SK-N-SH (cell line): Measurements from ENCODE around the gene MAP1LC3A.

Experiments
- CHD2 ChIP-seq: fragments of 150-350 bp; IDR thresholded peaks from 2 replicates; pipeline ENCODE4 v1.6.1; 2018; ENCODE audit warnings: low read length; ENCODE audit not compliant: partially characterized antibody
- JUND ChIP-seq: IDR thresholded peaks from 2 replicates; pipeline ENCODE4 v1.4.0; 2012
- MXI1 ChIP-seq: IDR thresholded peaks from 2 replicates; pipeline ENCODE4 v1.6.1; 2012; ENCODE audit warnings: mild to moderate bottlenecking, low read depth, low read length, improper control_type of control experiment
- NFIC ChIP-seq: IDR thresholded peaks from 2 replicates; pipeline ENCODE4 v1.4.0; 2012; ENCODE audit warnings: borderline replicate concordance
- RCOR1 ChIP-seq: fragments of 150-350 bp; IDR thresholded peaks from 2 replicates; pipeline ENCODE4 v1.6.1; 2017; ENCODE audit warnings: antibody characterized with exemption, low read length
- RFX5 ChIP-seq: IDR thresholded peaks from 2 replicates; pipeline ENCODE4 v1.6.1; 2012; ENCODE audit warnings: mild to moderate bottlenecking, improper control_type of control experiment, low read length
- YY1 ChIP-seq: IDR thresholded peaks from 2 replicates; pipeline ENCODE4 v1.4.0; 2012; ENCODE audit warnings: low read depth, mild to moderate bottlenecking
- TF ChIP-seq, protein P1 (sequence below): fragments of 200-600 bp; sonication (generic); IDR thresholded peaks from 2 replicates; pipeline ENCODE4 v1.6.1; 2017; ENCODE audit warnings: antibody characterized with exemption, mild to moderate bottlenecking, moderate library complexity
- TF ChIP-seq, protein P2 (sequence below): IDR thresholded peaks from 2 replicates; pipeline ENCODE4 v1.6.1; 2012; ENCODE audit warnings: mild to moderate bottlenecking, low read depth, low read length, moderate library complexity

DNA sequence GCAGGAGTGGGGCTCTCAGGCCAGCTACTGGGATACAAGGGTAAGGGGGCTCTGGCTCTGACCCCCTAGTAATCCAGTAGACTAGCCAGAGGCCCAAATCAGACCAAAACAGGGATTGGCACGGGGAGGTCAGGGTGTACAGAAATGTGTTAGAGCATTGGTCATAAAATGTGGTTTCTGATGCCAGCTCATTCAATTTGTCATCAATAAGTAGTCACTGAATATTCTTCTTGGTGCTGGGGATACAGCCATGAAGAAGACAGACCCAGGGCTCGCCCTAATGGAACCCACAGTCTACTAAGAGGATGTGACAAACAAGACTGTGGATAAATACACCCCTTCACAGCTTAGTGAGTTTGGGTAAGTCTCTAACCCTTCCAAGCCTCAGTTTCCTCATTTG lies 11.1 kb downstream of the MAP1LC3A start:
- TF ChIP-seq, protein P1, sequence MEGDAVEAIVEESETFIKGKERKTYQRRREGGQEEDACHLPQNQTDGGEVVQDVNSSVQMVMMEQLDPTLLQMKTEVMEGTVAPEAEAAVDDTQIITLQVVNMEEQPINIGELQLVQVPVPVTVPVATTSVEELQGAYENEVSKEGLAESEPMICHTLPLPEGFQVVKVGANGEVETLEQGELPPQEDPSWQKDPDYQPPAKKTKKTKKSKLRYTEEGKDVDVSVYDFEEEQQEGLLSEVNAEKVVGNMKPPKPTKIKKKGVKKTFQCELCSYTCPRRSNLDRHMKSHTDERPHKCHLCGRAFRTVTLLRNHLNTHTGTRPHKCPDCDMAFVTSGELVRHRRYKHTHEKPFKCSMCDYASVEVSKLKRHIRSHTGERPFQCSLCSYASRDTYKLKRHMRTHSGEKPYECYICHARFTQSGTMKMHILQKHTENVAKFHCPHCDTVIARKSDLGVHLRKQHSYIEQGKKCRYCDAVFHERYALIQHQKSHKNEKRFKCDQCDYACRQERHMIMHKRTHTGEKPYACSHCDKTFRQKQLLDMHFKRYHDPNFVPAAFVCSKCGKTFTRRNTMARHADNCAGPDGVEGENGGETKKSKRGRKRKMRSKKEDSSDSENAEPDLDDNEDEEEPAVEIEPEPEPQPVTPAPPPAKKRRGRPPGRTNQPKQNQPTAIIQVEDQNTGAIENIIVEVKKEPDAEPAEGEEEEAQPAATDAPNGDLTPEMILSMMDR, result no peak
- no peak for TF ChIP-seq NFIC
- no peak for TF ChIP-seq RFX5
- TF ChIP-seq JUND, result no peak
- no peak for TF ChIP-seq RCOR1
- TF ChIP-seq YY1, result no peak
- no peak for TF ChIP-seq MXI1
- TF ChIP-seq, protein P2, sequence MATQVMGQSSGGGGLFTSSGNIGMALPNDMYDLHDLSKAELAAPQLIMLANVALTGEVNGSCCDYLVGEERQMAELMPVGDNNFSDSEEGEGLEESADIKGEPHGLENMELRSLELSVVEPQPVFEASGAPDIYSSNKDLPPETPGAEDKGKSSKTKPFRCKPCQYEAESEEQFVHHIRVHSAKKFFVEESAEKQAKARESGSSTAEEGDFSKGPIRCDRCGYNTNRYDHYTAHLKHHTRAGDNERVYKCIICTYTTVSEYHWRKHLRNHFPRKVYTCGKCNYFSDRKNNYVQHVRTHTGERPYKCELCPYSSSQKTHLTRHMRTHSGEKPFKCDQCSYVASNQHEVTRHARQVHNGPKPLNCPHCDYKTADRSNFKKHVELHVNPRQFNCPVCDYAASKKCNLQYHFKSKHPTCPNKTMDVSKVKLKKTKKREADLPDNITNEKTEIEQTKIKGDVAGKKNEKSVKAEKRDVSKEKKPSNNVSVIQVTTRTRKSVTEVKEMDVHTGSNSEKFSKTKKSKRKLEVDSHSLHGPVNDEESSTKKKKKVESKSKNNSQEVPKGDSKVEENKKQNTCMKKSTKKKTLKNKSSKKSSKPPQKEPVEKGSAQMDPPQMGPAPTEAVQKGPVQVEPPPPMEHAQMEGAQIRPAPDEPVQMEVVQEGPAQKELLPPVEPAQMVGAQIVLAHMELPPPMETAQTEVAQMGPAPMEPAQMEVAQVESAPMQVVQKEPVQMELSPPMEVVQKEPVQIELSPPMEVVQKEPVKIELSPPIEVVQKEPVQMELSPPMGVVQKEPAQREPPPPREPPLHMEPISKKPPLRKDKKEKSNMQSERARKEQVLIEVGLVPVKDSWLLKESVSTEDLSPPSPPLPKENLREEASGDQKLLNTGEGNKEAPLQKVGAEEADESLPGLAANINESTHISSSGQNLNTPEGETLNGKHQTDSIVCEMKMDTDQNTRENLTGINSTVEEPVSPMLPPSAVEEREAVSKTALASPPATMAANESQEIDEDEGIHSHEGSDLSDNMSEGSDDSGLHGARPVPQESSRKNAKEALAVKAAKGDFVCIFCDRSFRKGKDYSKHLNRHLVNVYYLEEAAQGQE, result no peak
- no peak for TF ChIP-seq CHD2
